AG04449 (cell line): ENCODE data around the gene CTNNA3.

ENCODE experiments used
- CTCF ChIA-PET: fragments of 350-600 bp; formaldehyde crosslinking; extraction: SDS; loops from one replicate; lab custom pipeline; 2021; ENCODE audit warnings: antibody characterized with exemption; lab: Yijun Ruan, JAX
- POLR2A ChIA-PET: fragments of 400-600, 350-600 bp; formaldehyde crosslinking; extraction: SDS; loops from one replicate; lab custom pipeline; 2020; ENCODE audit warnings: antibody characterized with exemption, inconsistent platforms; lab: Yijun Ruan, JAX
- DNase-seq: peaks from one replicate; pipeline ENCODE4 v3.0.0-alpha.2; 2010; ENCODE audit warnings: low read depth, low spot score
- H3K4me3 ChIP-seq: 2 replicates; pipeline ENCODE4 v1.5.1; 2011; ENCODE audit warnings: low read depth, mild to moderate bottlenecking, control low read depth, low read length
- CTCF ChIP-seq: IDR thresholded peaks from one replicate; pipeline ENCODE4 v1.5.1; 2011; ENCODE audit warnings: mild to moderate bottlenecking, moderate library complexity, low read length, control low read depth, inconsistent platforms; ENCODE audit not compliant: insufficient read depth; ENCODE audit errors: missing control alignments

Gene CTNNA3

DNA sequence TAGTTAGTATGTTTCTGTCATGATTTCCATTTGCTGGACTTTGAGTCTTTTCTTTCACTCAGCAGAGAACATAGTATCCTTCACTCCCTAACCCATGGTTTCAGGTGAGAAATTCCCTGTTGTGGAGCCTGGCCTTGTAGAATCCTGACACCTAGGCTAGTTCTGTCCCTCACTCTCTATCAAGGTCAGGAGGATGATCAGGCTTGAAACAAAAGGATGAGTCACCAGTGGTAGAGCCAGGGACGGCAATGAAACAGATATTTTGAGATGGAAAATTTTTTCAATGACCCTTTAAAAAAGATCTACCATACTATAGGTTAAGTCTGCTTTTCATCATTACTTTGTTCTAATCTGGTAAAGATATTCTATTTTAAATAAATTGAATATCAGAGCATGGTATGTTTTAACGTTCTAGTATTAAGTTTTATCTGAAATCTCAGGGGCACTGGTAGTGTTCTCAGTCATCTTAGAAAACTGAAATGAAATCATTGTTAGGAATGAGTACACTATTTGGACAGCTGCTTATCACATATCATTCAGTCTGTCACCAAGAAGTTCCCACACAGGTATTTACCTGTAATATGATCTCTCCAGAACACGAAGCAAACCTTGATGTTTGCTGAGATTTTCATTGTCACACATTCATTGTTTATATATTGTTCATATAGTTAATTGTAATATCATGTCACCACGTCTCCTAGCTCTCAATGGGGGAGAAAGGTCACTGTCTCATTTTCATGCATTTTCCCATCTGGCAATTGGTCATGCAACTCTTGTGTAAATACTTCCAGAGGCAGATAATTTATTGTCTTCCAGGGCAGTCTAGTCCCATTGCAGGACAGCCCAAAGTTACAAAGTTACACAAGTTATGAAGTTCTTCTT is 1070.0 kb downstream of the CTNNA3 start:
- TF ChIP-seq CTCF, result no peak
- H3K4me3 ChIP-seq, result no peak overlapping the region
- ChIA-PET CTCF (no interaction called here), POLR2A (no interaction called here)
- DNase-seq, result no peak

- no peak for TF ChIP-seq CTCF
- no peak overlapping the region for H3K4me3 ChIP-seq
- DNase-seq, result no peak
- ChIA-PET CTCF (no interaction called here), POLR2A (no interaction called here)
Observed at GRCh38 chr10:66622050-66622449, 1073.9 kb downstream of the CTNNA3 start.

GRCh38 chr10:66604195-66604594 is 1091.8 kb downstream of the CTNNA3 start:
- CTCF ChIA-PET, result no interaction called here
- TF ChIP-seq CTCF, result no peak
- POLR2A ChIA-PET, result no interaction called here

GRCh38 chr10:66591865-66592264 is 1104.1 kb downstream of the CTNNA3 start:
- DNase-seq, result peak; percentile 5
- H3K4me3 ChIP-seq, result no peak overlapping the region
- ChIA-PET CTCF (interaction anchor here (0.8 to 0.9 kb wide), 2 partner anchors 9 to 35 kb away, joined by 3 read pairs; no protein-coding TSS in a partner anchor), POLR2A (interaction anchor here (0.9 kb wide), 1 partner anchor 25 kb away, joined by 4 read pairs; no protein-coding TSS in a partner anchor)
- no peak for TF ChIP-seq CTCF

More at GRCh38 chr10:66604195-66604594, 1091.8 kb downstream of the CTNNA3 start:
- no peak overlapping the region for H3K4me3 ChIP-seq
- no peak for DNase-seq

GRCh38 chr10:66587680-66588050 is 1108.3 kb downstream of the CTNNA3 start:
- no peak overlapping the region for H3K4me3 ChIP-seq
- POLR2A ChIA-PET, result no interaction called here
- no peak for DNase-seq
- TF ChIP-seq CTCF, result no peak
- CTCF ChIA-PET, result interaction anchor here (0.9 to 1.4 kb wide), 2 partner anchors 40 to 250 kb away, joined by 3 read pairs; no protein-coding TSS in a partner anchor
